ENCODE data around the gene CPT1B. TPM values are rescaled to one million over a fixed set of nuclear protein-coding genes. Genes with fewer than 3 reads are reported as not detected.
A peak's percentile ranks its signal among the peaks of the same experiment; 100 is the strongest.

CPT1B gene
- total RNA-seq, 6 donors from 2014 or later, result 7.3 to 54.5 (median 19.4) TPM

DNA sequence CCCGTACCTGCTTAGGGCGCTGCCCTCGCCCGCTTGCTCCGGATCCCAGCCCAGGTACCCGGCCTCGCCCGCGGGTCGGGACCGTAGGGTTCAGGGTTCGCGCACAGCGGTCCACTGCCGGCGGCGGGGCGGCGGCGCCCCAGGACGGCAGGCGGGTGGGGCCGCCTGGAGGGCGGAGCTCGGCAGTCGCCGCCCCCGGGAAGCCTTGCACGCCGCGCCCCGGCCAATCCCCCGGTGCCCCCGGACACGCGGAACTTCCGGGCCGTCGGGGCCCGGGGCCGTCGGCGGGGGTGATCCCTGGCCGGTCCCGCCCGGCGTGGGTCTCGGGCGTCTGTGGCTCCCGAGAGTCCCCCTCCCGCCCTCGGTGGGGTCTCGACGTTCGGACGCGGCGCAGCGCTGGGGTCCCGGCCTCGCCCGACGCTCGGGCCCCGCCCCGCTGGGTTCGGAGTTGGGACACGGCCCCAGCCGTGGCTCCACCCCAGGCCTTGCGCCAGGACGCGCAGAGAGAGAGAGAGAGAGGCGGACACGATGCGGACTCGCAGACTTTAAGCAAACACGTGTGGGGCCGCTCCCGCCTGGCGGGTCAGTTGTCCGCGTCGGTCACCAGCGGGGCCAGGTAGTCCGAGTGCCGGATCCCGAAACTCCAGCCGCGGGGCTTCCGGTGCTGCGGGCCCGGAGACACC, 48.2 kb downstream of the CPT1B start, which contains the start of gene TYMP:
TYMP (minus strand) TSS at position 116 of the 683 bp plus-strand sequence. CDS start 303 bp downstream, outside the sequence.
- DNase-seq (peak; percentile 88 to 97), ATAC-seq (ENCODE audit: low FRiP score in 2 of 2) (peak; percentile 72)
- Histone ChIP-seq H3K9me3 (no peaks in the 10 kb centered on the region), H3K36me3 (no peaks in the 10 kb centered on the region), H3K4me1 (peaks cover 47 to 83% (median 52%) of the 10 kb centered on the region in 4 donors), H3K27ac (peak within 1 kb of the TSS; percentile 97 to 100 (median 98)), H3K27me3 (no peaks in the 10 kb centered on the region), H3K4me3 (peak within 1 kb of the TSS; percentile 27 to 93 (median 77))
- 0 to 1% methylated on average over 25 to 40 of the region's 92 CpGs for WGBS, 2 donors
- peak in 3 of 4 donors; percentile 65 to 95 (median 79) for TF ChIP-seq POLR2A (IDR thresholded peaks at IDR 0.05)
- TF ChIP-seq, protein P1, sequence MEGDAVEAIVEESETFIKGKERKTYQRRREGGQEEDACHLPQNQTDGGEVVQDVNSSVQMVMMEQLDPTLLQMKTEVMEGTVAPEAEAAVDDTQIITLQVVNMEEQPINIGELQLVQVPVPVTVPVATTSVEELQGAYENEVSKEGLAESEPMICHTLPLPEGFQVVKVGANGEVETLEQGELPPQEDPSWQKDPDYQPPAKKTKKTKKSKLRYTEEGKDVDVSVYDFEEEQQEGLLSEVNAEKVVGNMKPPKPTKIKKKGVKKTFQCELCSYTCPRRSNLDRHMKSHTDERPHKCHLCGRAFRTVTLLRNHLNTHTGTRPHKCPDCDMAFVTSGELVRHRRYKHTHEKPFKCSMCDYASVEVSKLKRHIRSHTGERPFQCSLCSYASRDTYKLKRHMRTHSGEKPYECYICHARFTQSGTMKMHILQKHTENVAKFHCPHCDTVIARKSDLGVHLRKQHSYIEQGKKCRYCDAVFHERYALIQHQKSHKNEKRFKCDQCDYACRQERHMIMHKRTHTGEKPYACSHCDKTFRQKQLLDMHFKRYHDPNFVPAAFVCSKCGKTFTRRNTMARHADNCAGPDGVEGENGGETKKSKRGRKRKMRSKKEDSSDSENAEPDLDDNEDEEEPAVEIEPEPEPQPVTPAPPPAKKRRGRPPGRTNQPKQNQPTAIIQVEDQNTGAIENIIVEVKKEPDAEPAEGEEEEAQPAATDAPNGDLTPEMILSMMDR (IDR thresholded peaks at IDR 0.05), result peak in 2 of 6 experiments; percentile 4 to 40
- peak in 2 of 4 donors; percentile 15 to 45 for TF ChIP-seq EP300 (IDR thresholded peaks at IDR 0.05)
- peak; percentile 56 to 83 for TF ChIP-seq POLR2AphosphoS5 (IDR thresholded peaks at IDR 0.05)

DNA sequence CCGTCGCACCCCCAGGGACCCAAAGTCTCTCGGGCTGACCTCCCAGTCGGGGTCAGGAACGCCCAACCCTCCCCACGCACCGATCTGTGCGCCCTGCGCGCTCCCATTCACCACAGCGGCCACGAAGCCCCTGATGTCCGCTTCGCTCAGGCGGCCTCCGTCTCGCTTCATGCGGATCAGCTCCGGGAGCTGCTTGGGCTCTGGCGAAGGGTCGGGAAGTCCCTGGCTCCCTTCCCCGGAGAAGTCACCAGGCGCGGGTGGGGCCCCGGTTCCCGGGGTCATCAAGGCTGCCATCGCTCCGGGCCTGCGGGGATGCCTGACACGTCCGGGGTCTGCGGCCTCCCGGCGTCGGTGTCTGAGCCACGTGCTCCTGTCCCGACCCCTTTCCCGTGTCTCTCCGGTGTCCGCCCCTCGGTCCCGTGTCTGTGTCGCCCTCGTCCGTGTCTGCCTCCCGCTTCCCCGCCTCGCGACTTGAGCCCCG, 48.8 kb downstream of the CPT1B start:
- Histone ChIP-seq H3K27me3 (no peaks in the 10 kb centered on the region), H3K27ac (peak overlapping the region; percentile 97 to 100 (median 98))

DNA sequence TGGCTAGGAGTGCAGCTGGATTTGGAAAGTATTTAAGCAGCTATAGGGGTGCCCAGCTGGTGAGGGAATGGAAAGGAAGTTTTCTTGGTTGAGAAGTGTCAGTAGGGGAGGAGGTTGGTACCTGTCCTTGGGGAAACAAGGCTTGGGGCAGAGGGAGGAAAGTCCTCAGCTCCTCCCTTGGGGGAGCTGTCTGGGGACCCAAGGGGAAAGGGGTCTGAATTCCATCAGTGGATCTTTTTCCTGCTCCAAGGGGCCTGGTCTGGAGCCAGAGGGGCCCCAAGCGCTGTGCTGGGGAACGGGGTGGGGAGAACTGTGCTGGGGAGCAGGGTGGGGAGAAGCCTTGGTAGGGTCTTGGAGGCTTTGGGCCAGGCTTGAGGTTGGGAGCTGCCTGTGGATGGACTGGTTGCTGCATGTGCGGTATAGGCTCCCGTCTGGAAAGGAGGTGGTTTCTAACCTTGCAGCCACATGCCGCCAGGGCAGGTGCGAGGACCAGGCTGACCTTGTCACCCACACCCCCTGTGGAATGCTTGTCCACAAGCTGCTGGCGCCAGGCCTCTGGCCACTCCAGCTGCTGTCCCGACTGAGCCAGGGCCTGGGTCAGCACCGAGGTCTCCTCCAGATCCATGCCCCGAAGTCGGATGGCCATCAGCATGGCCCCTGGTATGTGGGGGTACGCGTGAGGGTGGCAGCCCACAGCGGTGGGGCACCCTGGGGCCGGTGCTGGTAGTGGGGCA, 49.4 kb downstream of the CPT1B start:
- H3K4me1 ChIP-seq, result peaks cover 51 to 92% (median 58%) of the 10 kb centered on the region in 4 donors
- peak overlapping the region; percentile 97 to 100 (median 98) for H3K27ac ChIP-seq

More for the DNA sequence above, 48.8 kb downstream of the CPT1B start:
- H3K4me1 ChIP-seq, result peaks cover 51 to 88% (median 55%) of the 10 kb centered on the region in 4 donors
- peak overlapping the region; percentile 27 to 93 (median 77) for H3K4me3 ChIP-seq
- TF ChIP-seq, protein P1 (IDR thresholded peaks at IDR 0.05), result no peak
- TF ChIP-seq POLR2AphosphoS5 (IDR thresholded peaks at IDR 0.05) (no peak), EP300 (IDR thresholded peaks at IDR 0.05) (peak in 1 of 4 donors; percentile 28)
- no peaks in the 10 kb centered on the region for H3K9me3 ChIP-seq
- WGBS, 2 donors, result 21 to 29% methylated on average over 9 to 34 of the region's 50 CpGs
- DNase-seq, result no peak
- no peaks in the 10 kb centered on the region for H3K36me3 ChIP-seq
- no peak for ATAC-seq (ENCODE audit: low FRiP score in 2 of 2)

DNA sequence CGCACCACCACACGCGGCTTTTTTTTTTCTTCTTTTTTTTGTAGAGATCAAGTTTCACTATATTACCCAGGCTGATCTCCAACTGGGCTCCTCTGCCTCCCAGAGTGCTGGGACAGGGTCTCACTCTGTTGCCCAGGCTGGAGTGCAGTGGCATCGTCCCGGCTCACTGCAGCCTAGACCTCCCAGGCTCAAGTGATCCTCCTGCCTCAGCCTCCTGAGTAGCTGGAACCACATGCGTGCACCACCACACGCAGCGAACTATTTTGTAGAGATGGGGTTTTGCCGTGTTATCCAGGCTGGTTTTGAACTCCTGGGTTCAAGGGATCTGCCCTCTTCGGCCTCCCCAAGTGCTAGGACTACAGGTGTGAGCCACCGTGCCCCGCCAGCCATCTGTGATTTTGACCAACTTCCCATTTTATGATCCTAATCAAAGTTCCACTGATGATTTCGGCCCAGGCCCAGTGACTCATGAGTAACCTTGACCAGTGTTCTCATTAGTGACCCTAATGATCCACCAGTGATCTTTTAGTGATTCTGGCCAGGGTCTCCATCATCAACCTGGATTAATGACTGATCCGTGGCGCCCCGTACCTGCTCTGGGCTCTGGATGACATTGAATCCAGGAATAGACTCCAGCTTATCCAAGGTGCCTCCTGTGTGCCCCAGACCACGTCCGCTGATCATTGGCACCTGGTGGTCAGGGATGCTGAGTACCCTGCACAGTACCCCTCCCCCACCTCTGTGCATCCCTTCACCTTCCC, 50.1 kb downstream of the CPT1B start:
- Histone ChIP-seq H3K36me3 (peaks cover 5 to 13% (median 11%) of the 10 kb centered on the region in 4 donors), H3K4me1 (peaks cover 46 to 88% (median 55%) of the 10 kb centered on the region in 4 donors), H3K27me3 (no peaks in the 10 kb centered on the region), H3K4me3 (peak overlapping the region in 3 of 4 donors; percentile 74 to 93 (median 80)), H3K27ac (peak overlapping the region; percentile 97 to 100 (median 98)), H3K9me3 (no peaks in the 10 kb centered on the region)
- no peak for ATAC-seq (ENCODE audit: low FRiP score in 2 of 2)
- no peak for DNase-seq
- WGBS, 2 donors, result 91 to 95% methylated on average over 17 to 18 of the region's 18 CpGs
- TF ChIP-seq POLR2AphosphoS5 (IDR thresholded peaks at IDR 0.05) (no peak), EP300 (IDR thresholded peaks at IDR 0.05) (no peak), POLR2A (IDR thresholded peaks at IDR 0.05) (no peak)
- TF ChIP-seq, protein P1 (IDR thresholded peaks at IDR 0.05), result no peak

More for the DNA sequence above, 49.4 kb downstream of the CPT1B start:
- Histone ChIP-seq H3K9me3 (no peaks in the 10 kb centered on the region), H3K27me3 (no peaks in the 10 kb centered on the region), H3K36me3 (peaks cover 2 to 6% (median 4%) of the 10 kb centered on the region in 4 donors), H3K4me3 (peak overlapping the region; percentile 27 to 93 (median 77))
- 72 to 75% methylated on average over 2 to 15 of the region's 15 CpGs for WGBS, 2 donors
- TF ChIP-seq POLR2AphosphoS5 (IDR thresholded peaks at IDR 0.05), result peak in 1 of 2 donors; percentile 5
- TF ChIP-seq EP300 (IDR thresholded peaks at IDR 0.05), result no peak
- DNase-seq, result peak in 1 of 2 donors; percentile 65
- ATAC-seq (ENCODE audit: low FRiP score in 2 of 2), result no peak
